ENCODE measurements around the gene KIF23. TPM values are rescaled to one million over a fixed set of nuclear protein-coding genes. Genes with fewer than 3 reads are reported as not detected.

Gene KIF23
- total RNA-seq, 1 donor from 2014 or later, result 12.0 TPM

DNA sequence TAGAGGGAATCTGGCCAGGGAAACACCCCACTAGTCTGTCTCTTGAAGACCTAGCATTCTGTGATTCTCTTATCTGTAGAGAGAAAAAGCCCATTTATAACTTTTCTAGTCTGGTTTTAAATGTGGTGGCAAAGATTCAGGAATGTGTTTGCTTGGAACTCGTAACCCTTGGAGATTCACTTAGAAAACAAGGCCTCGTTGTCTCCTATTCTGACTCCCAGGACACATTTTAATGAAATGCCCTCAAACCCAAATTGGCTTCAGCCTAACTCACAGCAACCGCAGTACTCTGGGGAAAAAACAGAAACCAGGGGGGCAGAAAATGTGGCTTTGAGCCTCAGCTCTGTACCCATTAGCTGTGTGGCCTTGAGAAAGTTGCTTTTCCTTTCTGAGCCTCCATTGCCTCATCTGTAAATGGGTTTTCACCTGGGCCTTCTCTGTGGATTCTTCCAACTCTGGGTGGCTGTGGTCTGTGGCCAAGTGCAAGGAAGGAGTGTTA lies 75.0 kb downstream of the KIF23 start:
- peak; percentile 36 for DNase-seq (ENCODE audit: low read depth)

DNA sequence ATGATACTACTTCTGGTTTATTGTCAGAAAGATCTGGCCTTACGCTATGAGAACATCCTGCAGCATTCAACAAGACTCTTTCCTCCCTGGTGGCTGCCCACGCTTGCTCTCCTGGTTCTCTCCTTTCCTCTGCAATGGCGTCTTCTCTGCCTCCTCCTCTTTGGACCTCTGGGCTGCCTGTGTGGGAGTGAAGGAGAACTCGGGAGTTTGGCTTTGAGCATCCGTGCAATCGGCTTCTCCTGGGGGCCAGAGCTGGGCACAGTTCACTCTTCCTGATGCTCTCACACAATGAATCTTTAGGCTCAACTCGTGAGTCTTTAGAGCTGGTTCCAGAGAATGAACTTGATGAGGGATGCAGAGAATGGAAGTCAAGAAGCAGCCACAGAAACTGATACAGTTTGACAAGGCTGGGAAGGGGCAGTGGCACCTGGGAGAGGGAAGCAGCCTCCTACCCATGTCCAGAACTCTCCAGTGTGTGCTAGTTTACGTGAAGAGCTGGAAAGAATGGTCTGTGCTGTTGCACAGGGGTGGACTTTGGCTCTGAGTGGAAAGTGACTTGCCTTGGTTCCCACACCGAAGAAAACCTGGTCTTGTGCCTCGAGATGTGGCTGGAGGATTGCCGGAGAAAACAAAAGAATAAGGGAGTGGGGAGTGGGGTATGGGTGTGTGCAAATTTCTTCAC lies 76.3 kb downstream of the KIF23 start:
- DNase-seq (ENCODE audit: low read depth), result no peak

DNA sequence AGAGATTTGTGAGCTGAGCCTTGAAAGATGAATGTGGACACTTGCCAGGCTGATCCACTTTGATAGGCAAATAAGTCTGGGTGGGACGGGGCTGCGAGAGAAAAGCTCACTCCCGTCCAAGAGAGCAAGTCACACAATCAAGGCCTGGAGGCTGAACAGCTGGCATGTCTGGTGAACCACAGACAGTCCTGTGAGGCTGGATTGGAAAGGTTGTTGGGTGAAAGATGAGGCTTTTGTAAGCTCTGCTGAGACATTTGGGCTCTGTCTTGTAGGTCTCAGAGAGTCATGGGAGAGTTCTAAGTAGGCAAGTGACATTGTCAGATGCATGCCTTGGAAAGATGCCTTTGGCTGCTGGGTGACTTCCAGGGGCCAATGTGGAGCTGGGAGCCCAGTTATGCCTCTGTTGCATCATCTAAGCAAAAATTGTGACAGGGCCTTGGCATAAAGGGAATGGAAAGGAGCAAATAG lies 76.9 kb downstream of the KIF23 start:
- peak; percentile 83 for DNase-seq (ENCODE audit: low read depth)

DNA sequence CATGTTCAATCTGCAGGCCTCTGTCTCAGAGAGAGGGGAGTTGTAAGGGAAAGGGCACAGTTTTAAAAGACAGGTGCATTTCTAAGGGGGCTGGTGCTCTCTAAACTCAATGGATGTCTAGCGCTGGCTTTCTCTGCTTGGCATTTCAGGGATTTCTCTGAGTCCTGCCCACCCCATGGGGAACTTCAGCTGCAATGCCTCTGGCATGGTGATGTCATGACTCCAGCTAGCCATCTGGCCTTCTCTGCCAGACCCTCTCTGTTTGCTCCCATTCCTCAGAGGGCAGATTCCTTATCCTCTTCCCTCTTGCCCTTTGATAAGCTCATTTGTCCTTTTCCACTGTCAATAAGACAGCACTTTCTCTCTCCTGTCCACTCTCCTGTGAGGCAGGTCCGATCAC lies 79.3 kb downstream of the KIF23 start:
- DNase-seq (ENCODE audit: low read depth), result no peak

DNA sequence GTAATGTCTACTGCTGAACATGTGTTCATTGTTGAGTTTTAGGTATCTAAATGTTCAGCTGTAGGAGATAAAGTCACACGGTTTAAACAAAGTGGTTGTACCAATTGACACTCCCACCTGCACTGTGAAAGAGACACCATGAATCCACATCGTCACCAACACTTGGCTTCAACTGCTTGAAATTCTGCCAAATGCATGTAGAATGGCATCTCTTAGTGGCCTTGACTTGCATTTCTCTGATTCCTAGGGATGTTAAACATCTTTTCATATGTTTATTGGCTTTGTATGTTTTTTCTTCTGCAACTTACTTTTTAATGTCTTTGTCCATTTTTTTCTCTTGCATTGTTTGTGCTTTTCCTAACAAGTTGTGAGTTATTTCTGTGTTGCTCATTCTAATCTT lies 81.9 kb downstream of the KIF23 start:
- DNase-seq (ENCODE audit: low read depth), result peak; percentile 14

DNA sequence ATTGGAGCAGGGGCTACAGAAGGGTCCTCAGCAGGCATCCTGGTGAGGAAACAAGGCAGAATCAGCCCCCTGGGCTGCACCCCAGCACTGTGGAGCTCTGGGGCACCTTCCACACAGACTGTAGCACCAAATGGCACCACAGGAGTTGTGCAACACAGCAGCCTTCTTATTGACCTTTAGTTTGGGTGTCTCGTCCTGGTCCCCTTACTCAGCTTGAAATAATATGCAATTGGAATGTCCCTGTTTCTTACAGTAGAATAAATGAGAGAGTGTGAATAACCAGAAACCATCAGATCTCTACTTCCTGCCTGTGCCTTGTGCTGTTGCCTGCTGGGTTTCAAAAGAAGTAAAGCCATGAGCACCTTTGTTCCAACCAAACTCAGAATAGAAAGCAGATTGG lies 82.9 kb downstream of the KIF23 start:
- DNase-seq (ENCODE audit: low read depth), result no peak

DNA sequence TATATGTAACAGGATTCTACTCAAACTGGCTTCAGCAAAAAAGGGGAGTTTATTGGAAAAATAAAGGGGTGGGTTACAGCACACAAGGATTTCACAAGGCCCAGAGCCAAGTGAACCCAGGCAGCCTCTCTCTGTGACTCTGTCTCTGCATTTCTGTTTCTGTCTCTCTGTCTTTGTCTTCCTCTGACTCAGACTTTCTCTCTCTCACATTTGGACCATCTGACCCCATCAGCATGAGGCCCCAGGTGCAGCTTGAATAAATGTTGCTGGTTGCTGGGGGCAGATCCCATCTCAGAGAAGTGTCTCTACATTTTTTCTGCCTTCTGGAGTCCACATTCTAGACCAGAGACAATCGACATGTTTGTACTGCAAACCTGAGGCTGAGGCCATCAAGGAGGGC lies 83.5 kb downstream of the KIF23 start:
- no peak for DNase-seq (ENCODE audit: low read depth)

Other genes with a start within 250 kb of the KIF23 start
- gene PAQR5, start 115.4 kb upstream of the KIF23 start, total RNA-seq, result 8.5 and 9.4 TPM in 2 replicates
- 218 and 264 TPM in 2 replicates for gene RPLP1, start 38.5 kb downstream of the KIF23 start, total RNA-seq

Data from myocyte (in vitro differentiated cells).